K562 (cell line): Measurements from ENCODE around the gene RNF44. TPM values are rescaled to one million over a fixed set of nuclear protein-coding genes. Genes with fewer than 3 reads are reported as not detected.

Experiments used
- ARID1B ChIP-seq: fragments of 450-650 bp; IDR thresholded peaks from 2 replicates; pipeline ENCODE4 v1.6.1; 2016; ENCODE audit warnings: antibody characterized with exemption, mild to moderate bottlenecking, inconsistent platforms
- ATF3 ChIP-seq, 2 experiments: fragments of 450-650 bp in 1 of 2; sonication (generic) in 1 of 2; formaldehyde crosslinking in 1 of 2; IDR thresholded peaks in 1 of 2; conservative IDR thresholded peaks in 1 of 2; 2 replicates each; pipeline versions ENCODE4 v1.6.1 to v1.8.1; 2016 to 2023; ENCODE audit warnings: mild to moderate bottlenecking in 2 of 2, moderate library complexity in 2 of 2, inconsistent platforms in 1 of 2, missing genetic modification reagents in 1 of 2
- ATF6 ChIP-seq: sonication (generic); formaldehyde crosslinking; IDR thresholded peaks from 2 replicates; pipeline ENCODE4 v1.4.0; 2020; ENCODE audit warnings: mild to moderate bottlenecking, missing genetic modification reagents
- DMBX1 ChIP-seq: fragments of 250-450 bp; sonication (Bioruptor Pico); IDR thresholded peaks from 2 replicates; pipeline ENCODE4 v1.8.0; 2022; ENCODE audit warnings: inconsistent platforms, mild to moderate bottlenecking, moderate library complexity, borderline replicate concordance
- ESRRA ChIP-seq: fragments of 450-650 bp; IDR thresholded peaks from 2 replicates; pipeline ENCODE4 v1.6.1; 2014; ENCODE audit warnings: low read depth, mild to moderate bottlenecking, moderate library complexity, borderline replicate concordance
- FOXJ2 ChIP-seq: fragments of 200-800 bp; sonication (Bioruptor generic); IDR thresholded peaks from 2 replicates; pipeline ENCODE4 v1.6.1; 2016; ENCODE audit warnings: missing genetic modification characterization, missing compliant biosample characterization
- GTF2F1 ChIP-seq: IDR thresholded peaks from 2 replicates; pipeline ENCODE4 v1.6.1; 2011; ENCODE audit warnings: low read depth, low read length, improper control_type of control experiment
- ID3 ChIP-seq, 2 experiments: fragments of 250-450 bp in 1 of 2; fragments of 450-650 bp in 1 of 2; sonication (Bioruptor Pico) in 1 of 2; IDR thresholded peaks; 2 replicates each; pipeline versions ENCODE4 v1.6.1 to v1.8.0; 2016 to 2021; ENCODE audit warnings: mild to moderate bottlenecking in 2 of 2, moderate library complexity in 2 of 2, missing compliant biosample characterization in 1 of 2, missing genetic modification characterization in 1 of 2
- LEF1 ChIP-seq: fragments of 450-650 bp; IDR thresholded peaks from 2 replicates; pipeline ENCODE4 v1.6.1; 2016; ENCODE audit warnings: mild to moderate bottlenecking
- NR3C1 ChIP-seq: sonication (generic); formaldehyde crosslinking; IDR thresholded peaks from 2 replicates; pipeline ENCODE4 v1.8.1; 2022; ENCODE audit warnings: missing genetic modification reagents
- OTX1 ChIP-seq: fragments of 450-650 bp; formaldehyde crosslinking; IDR thresholded peaks from 2 replicates; pipeline ENCODE4 v1.4.0; 2022; ENCODE audit warnings: mild to moderate bottlenecking
- PRDM10 ChIP-seq: fragments of 450-650 bp; IDR thresholded peaks from 2 replicates; pipeline ENCODE4 v1.6.1; 2018; ENCODE audit not compliant: partially characterized antibody
- PRMT5 ChIP-seq: sonication (generic); formaldehyde crosslinking; IDR thresholded peaks from 2 replicates; pipeline ENCODE4 v1.5.0; 2020; ENCODE audit warnings: missing genetic modification reagents
- RB1 ChIP-seq: fragments of 450-650 bp; IDR thresholded peaks from 2 replicates; pipeline ENCODE4 v1.6.1; 2017; ENCODE audit warnings: low read depth, mild to moderate bottlenecking
- SIX5 ChIP-seq, 2 experiments: IDR thresholded peaks; 2 replicates each; pipeline ENCODE4 v1.6.1; 2011; ENCODE audit warnings: low read length in 2 of 2, borderline replicate concordance in 1 of 2, low read depth in 1 of 2, mild to moderate bottlenecking in 1 of 2, moderate library complexity in 1 of 2; ENCODE audit not compliant: insufficient read depth in 1 of 2
- ZBTB2 ChIP-seq: fragments of 450-650 bp; IDR thresholded peaks from 2 replicates; pipeline ENCODE4 v1.6.1; 2016; ENCODE audit warnings: antibody characterized with exemption
- ZBTB7A ChIP-seq: IDR thresholded peaks from 2 replicates; pipeline ENCODE4 v1.6.1; 2011; ENCODE audit warnings: low read depth, mild to moderate bottlenecking, low read length, moderate library complexity, borderline replicate concordance; ENCODE audit not compliant: control insufficient read depth
- ZNF143 ChIP-seq: sonication (generic); formaldehyde crosslinking; IDR thresholded peaks from 2 replicates; pipeline ENCODE4 v1.9.0; 2022; ENCODE audit warnings: mild to moderate bottlenecking, missing genetic modification reagents
- polyA plus RNA-seq, 8 experiments: library from polyadenylated mRNA; depleted of rRNA in 4 of 8; stranded (reverse) in 5 of 8; unstranded in 3 of 8; fragments of >200 nt; fragmentation: Nextera tagmentation in 2 of 8; fragmentation: Illumina TruSeq in 1 of 8; extraction: Ambion mirVana in 2 of 8; extraction: Trizol in 1 of 8; gene quantifications; 2 replicates each; pipeline versions ENCODE4 v1.2.1 to v1.2.3, GENCODE V29; 2011 to 2014; ENCODE audit warnings: inconsistent platforms in 1 of 8, missing spikeins in 1 of 8
- total RNA-seq, 7 experiments: library from RNA; depleted of rRNA in 6 of 7; stranded (reverse); fragments of >200 nt in 6 of 7; fragmentation: Illumina TruSeq in 2 of 7; extraction: Trizol in 2 of 7; gene quantifications; 2 replicates each; pipeline versions ENCODE4 v1.2.1 to v1.2.3, GENCODE V29; 2011 to 2021; ENCODE audit warnings: low replicate concordance in 1 of 7

RNF44 gene
- total and polyA plus RNA-seq, 9 of the 15 experiments (the other 6 are each of a cell fraction or from before 2014, with no cell fraction given): 1.6 to 82.6 (median 7.4) TPM

- TF ChIP-seq ID3 (CRISPR knock-in tag; IDR thresholded peaks at IDR 0.05) (no peak), ID3 (tag; IDR thresholded peaks at IDR 0.05) (no peak), ZNF143 (CRISPR knock-in tag) (no peak), OTX1 (CRISPR knock-in tag) (no peak), PRMT5 (no peak), RB1 (peak; percentile 31; the same call in 1 of the 2 replicates), ARID1B (no peak), PRDM10 (peak; percentile 58), SIX5 (IDR thresholded peaks at IDR 0.05; ENCODE audit: borderline replicate concordance in 1 of 2, insufficient read depth in 1 of 2, low read depth in 1 of 2, low read length in 2 of 2) (no peak), FOXJ2 (tag) (no peak), DMBX1 (CRISPR knock-in tag) (no peak; the same call in 1 of the 2 replicates), NR3C1 (CRISPR knock-in tag) (no peak), ESRRA (peak; percentile 77), ATF3 (IDR thresholded peaks at IDR 0.05) (no peak), ATF3 (CRISPR knock-in tag; conservative IDR thresholded peaks at IDR 0.05) (no peak), LEF1 (no peak), GTF2F1 (no peak), ZBTB2 (no peak), ZBTB7A (peak; percentile 79), ATF6 (CRISPR knock-in tag) (no peak; the same call in 1 of the 2 replicates)
Measured at GRCh38 chr5:176536132-176536901, 885 bp downstream of the RNF44 start (continued).
